Measurements from ENCODE around the gene IL6R.

IL6R gene

GRCh38 chr1:154453574-154454352 is 48.6 kb downstream of the IL6R start:
- DNase-seq: no peak

- DNase-seq: no peak
Measured at GRCh38 chr1:154454386-154455120, 49.4 kb downstream of the IL6R start.

GRCh38 chr1:154456631-154457030 is 51.5 kb downstream of the IL6R start:
- no peak for DNase-seq

- DNase-seq: no peak
Measured at GRCh38 chr1:154459080-154459479, 53.9 kb downstream of the IL6R start.

GRCh38 chr1:154460695-154461260 is 55.6 kb downstream of the IL6R start:
- no peak for DNase-seq

GRCh38 chr1:154463512-154463990 is 58.4 kb downstream of the IL6R start:
- DNase-seq: no peak

- DNase-seq: no peak
Measured at GRCh38 chr1:154465621-154466195, 60.6 kb downstream of the IL6R start.

- no peak for DNase-seq
Measured at GRCh38 chr1:154466206-154466605, 61.1 kb downstream of the IL6R start.

GRCh38 chr1:154466921-154467417 is 61.8 kb downstream of the IL6R start:
- DNase-seq: no peak

GRCh38 chr1:154467434-154468102 is 62.4 kb downstream of the IL6R start:
- no peak for DNase-seq

GRCh38 chr1:154468535-154469250 is 63.5 kb downstream of the IL6R start:
- DNase-seq: no peak

- no peak for DNase-seq
Measured at GRCh38 chr1:154469844-154470560, 64.9 kb downstream of the IL6R start.

- DNase-seq: no peak
Measured at GRCh38 chr1:154471304-154471703, 66.2 kb downstream of the IL6R start.

GRCh38 chr1:154474802-154475201 is 69.7 kb downstream of the IL6R start:
- no peak for DNase-seq

- no peak for DNase-seq
Measured at GRCh38 chr1:154476791-154477190, 71.6 kb downstream of the IL6R start.

- DNase-seq: no peak
Measured at GRCh38 chr1:154478013-154478412, 72.9 kb downstream of the IL6R start.

- no peak for DNase-seq
Measured at GRCh38 chr1:154478639-154479038, 73.5 kb downstream of the IL6R start.

- peak; percentile 96 for DNase-seq
Measured at GRCh38 chr1:154479764-154480421, 74.8 kb downstream of the IL6R start.

- DNase-seq: no peak
Measured at GRCh38 chr1:154481053-154481452, 75.9 kb downstream of the IL6R start.

- DNase-seq: no peak
Measured at GRCh38 chr1:154483941-154484803, 79.0 kb downstream of the IL6R start.
